ENCODE results near the gene TUBGCP3. TPM values are rescaled to one million over a fixed set of nuclear protein-coding genes. Genes with fewer than 3 reads are reported as not detected.

The TUBGCP3 gene
- total and polyA plus RNA-seq, 2 donors (not counting 1 experiment from before 2014, with no cell fraction given), result 30.6 to 65.1 TPM

GRCh38 chr13:112526146-112526853 lies 61.7 kb downstream of the TUBGCP3 start:
- ATAC-seq (ENCODE audit: low read depth), result no peak
- Histone ChIP-seq H3K79me2 (ENCODE audit: control insufficient read depth, insufficient read depth, low read length) (peaks cover 8% of the 10 kb centered on the region), H3K36me3 (replicated peaks in 1 of 2; ENCODE audit: control extremely low read depth in 1 of 2, control insufficient read depth in 1 of 2, extremely low read depth in 1 of 2, insufficient read depth in 2 of 2, low read length in 1 of 2) (peaks cover 0 to 17% of the 10 kb centered on the region in 2 experiments), H3K4me1 (ENCODE audit: control insufficient read depth in 2 of 2, insufficient read depth in 2 of 2, low read length in 2 of 2) (no peaks in the 10 kb centered on the region), H3K9ac (ENCODE audit: low read length) (no peak overlapping the region), H2AFZ (ENCODE audit: insufficient read depth, low read depth, low read length, poor library complexity, severe bottlenecking) (no peak overlapping the region), H4K20me1 (ENCODE audit: control insufficient read depth, insufficient read depth, low read length, poor library complexity, severe bottlenecking) (no peaks in the 10 kb centered on the region), H3K27ac (ENCODE audit: low read length in 2 of 2) (no peak overlapping the region), H3K4me2 (replicated peaks; ENCODE audit: low read depth, low read length, poor library complexity, severe bottlenecking) (no peak overlapping the region), H3K4me3 (ENCODE audit: control extremely low read depth in 1 of 5, extremely low read depth in 1 of 5, insufficient read depth in 1 of 5, low read depth in 2 of 5, low read length in 4 of 5) (no peak overlapping the region), H3K9me3 (ENCODE audit: control extremely low read depth in 1 of 3, control insufficient read depth in 2 of 3, insufficient read depth in 1 of 3, low read length in 2 of 3) (no peaks in the 10 kb centered on the region), H3K27me3 (replicated peaks in 1 of 4; ENCODE audit: control extremely low read depth in 1 of 4, control insufficient read depth in 3 of 4, insufficient read depth in 4 of 4, low read length in 3 of 4) (no peaks in the 10 kb centered on the region)
- TF ChIP-seq CTCF (IDR thresholded peaks at IDR 0.05) (no peak), EZH2 (IDR thresholded peaks at IDR 0.05; ENCODE audit: borderline replicate concordance, insufficient read depth, low read depth, low read length, poor library complexity, severe bottlenecking) (no peak)
- no peak overlapping the region for H3K4me3 Mint-ChIP-seq
- H3K9me3 Mint-ChIP-seq (ENCODE audit: insufficient read depth), result no peaks in the 10 kb centered on the region
- intact Hi-C loops (cut with micrococcal nuclease), result no loop called here
- WGBS (ENCODE audit: insufficient coverage), result 97% methylated on average over 9 of the region's 9 CpGs
- H3K27me3 Mint-ChIP-seq, result no peaks in the 10 kb centered on the region
- H3K27ac Mint-ChIP-seq, result no peak overlapping the region
- POLR2A ChIA-PET, result no interaction called here
- CTCF ChIA-PET, result no interaction called here
- DNase-seq, result no peak
- H3K4me1 Mint-ChIP-seq, result no peaks in the 10 kb centered on the region

- no peaks in the 10 kb centered on the region for H3K9me3 Mint-ChIP-seq (ENCODE audit: insufficient read depth)
- Histone ChIP-seq H2AFZ (ENCODE audit: insufficient read depth, low read depth, low read length, poor library complexity, severe bottlenecking) (no peak overlapping the region), H3K79me2 (ENCODE audit: control insufficient read depth, insufficient read depth, low read length) (peaks cover 8% of the 10 kb centered on the region), H4K20me1 (ENCODE audit: control insufficient read depth, insufficient read depth, low read length, poor library complexity, severe bottlenecking) (no peaks in the 10 kb centered on the region), H3K27ac (ENCODE audit: low read length in 2 of 2) (no peak overlapping the region), H3K4me3 (ENCODE audit: control extremely low read depth in 1 of 5, extremely low read depth in 1 of 5, insufficient read depth in 1 of 5, low read depth in 2 of 5, low read length in 4 of 5) (no peak overlapping the region), H3K36me3 (replicated peaks in 1 of 2; ENCODE audit: control extremely low read depth in 1 of 2, control insufficient read depth in 1 of 2, extremely low read depth in 1 of 2, insufficient read depth in 2 of 2, low read length in 1 of 2) (peaks cover 1 to 21% of the 10 kb centered on the region in 2 experiments), H3K27me3 (replicated peaks in 1 of 4; ENCODE audit: control extremely low read depth in 1 of 4, control insufficient read depth in 3 of 4, insufficient read depth in 4 of 4, low read length in 3 of 4) (no peaks in the 10 kb centered on the region), H3K9ac (ENCODE audit: low read length) (no peak overlapping the region), H3K9me3 (ENCODE audit: control extremely low read depth in 1 of 3, control insufficient read depth in 2 of 3, insufficient read depth in 1 of 3, low read length in 2 of 3) (no peaks in the 10 kb centered on the region), H3K4me1 (ENCODE audit: control insufficient read depth in 2 of 2, insufficient read depth in 2 of 2, low read length in 2 of 2) (no peaks in the 10 kb centered on the region), H3K4me2 (replicated peaks; ENCODE audit: low read depth, low read length, poor library complexity, severe bottlenecking) (no peak overlapping the region)
- H3K4me1 Mint-ChIP-seq, result no peaks in the 10 kb centered on the region
- H3K4me3 Mint-ChIP-seq, result no peak overlapping the region
- DNase-seq (no peak), ATAC-seq (ENCODE audit: low read depth) (no peak)
- WGBS (ENCODE audit: insufficient coverage), result 97% methylated on average over 6 of the region's 7 CpGs
- intact Hi-C loops (cut with micrococcal nuclease), result no loop called here
- ChIA-PET CTCF (no interaction called here), POLR2A (no interaction called here)
- H3K27ac Mint-ChIP-seq, result no peak overlapping the region
- no peak for TF ChIP-seq EZH2 (IDR thresholded peaks at IDR 0.05; ENCODE audit: borderline replicate concordance, insufficient read depth, low read depth, low read length, poor library complexity, severe bottlenecking)
- TF ChIP-seq CTCF (IDR thresholded peaks at IDR 0.05), result no peak
- H3K27me3 Mint-ChIP-seq, result no peaks in the 10 kb centered on the region
Observed at GRCh38 chr13:112525356-112525945, 62.5 kb downstream of the TUBGCP3 start.

All from B cell (primary cell).